Inferior parietal cortex (tissue), 1 donor: ENCODE data around the gene NEURL1B.

Experiments used
- DNase-seq: peaks from one replicate; pipeline ENCODE4 v3.0.0-alpha.2; 2016; ENCODE audit errors: extremely low spot score

The NEURL1B gene

DNA sequence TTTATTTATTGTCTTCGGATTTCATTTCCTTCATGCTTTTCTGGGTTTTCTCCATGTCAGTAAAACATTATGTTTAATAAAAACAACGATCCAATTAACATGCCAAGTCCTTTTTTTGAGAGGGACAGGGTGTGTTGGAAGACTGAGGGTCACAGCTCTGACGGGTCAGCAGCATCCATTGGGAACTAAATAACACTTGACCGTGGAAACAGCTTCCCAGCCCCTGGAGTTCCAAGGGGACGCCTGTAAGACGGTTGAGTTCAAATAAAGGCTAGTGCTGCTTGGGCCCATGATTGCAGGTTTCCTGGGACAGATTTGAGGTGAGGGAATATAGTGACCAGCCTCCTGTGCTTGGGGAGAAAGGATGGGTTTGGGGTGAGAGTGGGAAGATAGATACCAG is 30.4 kb upstream of the NEURL1B start:
- DNase-seq, result no peak

DNA sequence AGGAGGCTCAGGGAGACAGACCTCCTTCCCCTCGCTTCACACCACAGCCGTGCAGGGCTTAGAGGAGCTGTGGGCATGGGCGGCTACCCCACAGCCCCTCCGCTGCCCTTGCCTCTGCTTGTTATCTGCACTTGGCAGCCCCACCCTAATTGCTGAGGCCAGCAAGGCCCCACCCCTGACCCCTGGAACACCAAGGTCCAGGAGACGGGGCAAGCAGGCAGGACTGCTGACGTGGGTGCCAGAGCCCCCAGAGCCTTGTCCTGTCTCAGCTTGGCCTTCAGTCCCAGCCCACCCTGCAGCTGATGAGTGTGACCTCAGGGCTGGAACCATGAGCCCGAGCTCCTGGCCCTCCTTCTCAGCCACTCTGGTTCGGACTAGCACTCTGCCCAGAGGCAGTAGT is 29.1 kb upstream of the NEURL1B start:
- DNase-seq, result no peak

DNA sequence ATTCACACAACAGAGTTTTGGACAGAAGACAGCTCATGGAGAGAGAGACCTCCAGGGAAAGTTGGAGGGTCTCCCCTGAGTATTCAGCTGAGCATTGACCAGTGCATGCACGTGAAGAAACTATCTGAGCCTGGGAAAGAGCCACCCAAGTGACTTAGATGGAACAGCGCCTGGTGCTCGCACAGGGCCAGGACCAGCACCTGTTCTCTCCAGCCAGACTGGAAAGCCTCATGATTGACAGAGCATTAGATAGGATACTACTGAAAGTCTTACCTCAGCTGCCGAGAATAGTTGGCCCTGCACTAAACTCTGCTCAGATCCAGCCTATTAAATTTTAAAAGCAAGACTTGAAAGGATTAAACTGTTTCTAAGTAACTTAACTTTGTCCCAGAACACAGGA is 28.3 kb upstream of the NEURL1B start:
- DNase-seq, result no peak

DNA sequence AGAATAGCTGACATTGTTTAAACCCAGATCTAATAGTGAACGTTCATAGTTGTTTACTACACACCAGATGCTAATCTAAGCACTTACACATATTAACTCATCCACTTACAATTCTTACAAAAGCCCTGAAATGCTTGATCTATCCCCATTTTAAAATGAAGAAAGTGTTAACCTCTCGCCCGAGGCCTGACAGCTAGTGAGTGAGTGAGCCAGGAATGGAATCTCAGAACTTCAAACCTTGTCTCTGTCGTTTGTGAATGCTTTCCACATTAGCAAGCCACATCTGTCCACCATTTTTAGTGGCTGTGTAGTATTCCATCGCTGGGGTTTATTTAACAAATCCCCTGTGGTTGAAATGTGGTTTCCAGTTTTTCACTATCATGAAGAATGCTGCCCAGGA is 24.9 kb upstream of the NEURL1B start:
- no peak for DNase-seq

DNA sequence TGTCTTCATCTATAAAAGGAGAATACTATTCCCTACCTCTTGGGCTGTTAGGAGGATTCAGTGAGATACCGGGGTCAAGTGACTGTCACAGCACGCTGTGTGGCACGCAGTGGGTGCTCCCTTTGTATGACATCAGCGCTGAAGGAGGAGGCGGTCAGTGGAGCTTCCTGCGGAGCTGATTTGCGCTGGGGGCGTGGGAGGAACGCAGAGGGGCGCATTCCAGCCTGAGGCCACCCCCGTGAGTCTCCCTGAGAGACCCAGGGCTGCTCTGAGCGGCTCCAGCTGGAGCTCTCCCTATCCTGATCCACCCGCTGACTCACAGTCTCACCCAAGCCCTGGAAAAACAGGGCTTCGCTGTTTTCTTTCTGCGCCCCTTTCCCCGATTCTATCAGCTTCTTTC is 24.3 kb upstream of the NEURL1B start:
- no peak for DNase-seq

DNA sequence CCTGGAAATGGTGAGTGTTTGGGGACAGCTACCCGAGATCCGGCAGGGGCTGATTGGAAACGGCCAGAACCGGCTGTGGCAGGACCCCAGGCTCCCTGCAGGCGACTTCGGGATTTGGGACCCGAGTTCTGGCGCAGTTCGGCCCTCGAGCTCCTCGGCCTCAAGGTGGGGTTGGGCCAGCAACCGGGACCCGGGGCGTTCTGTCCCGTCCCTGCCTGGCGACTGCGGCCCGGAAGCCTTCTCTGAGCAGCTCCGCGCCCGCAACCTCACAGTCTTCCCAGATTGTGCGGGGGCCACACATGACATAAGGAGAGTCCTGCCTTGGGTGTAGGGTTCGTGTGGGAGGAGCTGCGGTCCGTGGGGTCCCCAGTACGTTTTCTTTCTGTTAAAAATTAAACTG is 23.2 kb upstream of the NEURL1B start:
- DNase-seq, result no peak

DNA sequence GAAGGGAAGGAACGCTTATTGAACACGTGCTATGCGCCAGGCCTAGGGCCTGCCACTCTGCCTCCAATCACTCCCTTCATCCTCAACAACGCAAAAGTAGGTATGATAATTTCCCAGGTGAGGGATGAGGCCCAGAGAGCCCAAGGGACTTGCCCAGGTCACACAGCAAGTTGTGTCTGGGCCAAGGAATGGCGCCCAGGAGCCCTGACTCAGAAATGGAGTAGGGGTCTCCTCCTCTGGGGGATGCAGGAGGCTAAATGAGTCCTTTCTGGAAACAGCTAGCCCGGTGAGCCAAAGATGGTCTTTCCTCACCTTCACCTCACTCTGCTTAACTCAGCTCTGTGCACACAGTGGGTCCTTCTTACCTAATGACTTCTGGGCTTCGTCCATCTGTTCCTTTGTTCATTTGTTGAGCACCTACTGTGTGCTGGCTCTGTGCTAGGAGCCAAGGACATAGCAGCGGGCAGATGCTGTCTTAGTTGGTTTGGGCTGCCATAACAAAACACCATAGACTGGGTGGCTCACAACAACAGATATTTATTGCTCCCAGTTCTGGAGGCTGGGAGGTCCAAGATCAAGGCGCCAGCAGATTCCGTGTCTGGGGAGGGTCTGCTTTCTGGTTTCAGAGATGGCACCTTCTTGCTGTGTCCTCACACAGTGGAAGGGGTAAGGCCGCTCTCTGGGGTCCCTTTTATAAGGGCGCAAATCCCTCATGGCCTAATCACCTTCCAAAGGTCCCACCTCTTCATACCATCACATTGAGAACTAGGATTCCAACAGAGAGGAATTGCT is 22.3 kb upstream of the NEURL1B start:
- DNase-seq, result no peak

DNA sequence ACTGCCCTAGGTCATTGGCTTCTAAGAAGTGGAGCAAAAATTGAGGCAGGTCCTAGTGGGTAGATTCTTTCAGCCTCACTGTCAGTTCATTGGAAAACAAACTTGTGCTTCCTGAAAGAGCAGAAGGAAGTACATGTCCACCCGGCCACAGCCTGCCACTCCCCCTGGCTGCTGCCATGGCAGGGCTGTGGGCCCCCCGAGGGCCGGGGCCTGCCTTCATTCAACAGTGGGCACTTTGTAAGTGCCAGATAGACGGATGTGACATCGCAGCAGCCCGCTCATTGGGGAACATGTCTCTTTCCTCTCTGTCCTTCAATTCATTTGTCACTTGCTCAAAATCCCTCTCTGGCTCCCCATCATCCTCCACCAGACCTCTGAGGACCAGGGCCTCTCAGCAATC is 20.6 kb upstream of the NEURL1B start:
- DNase-seq, result no peak

DNA sequence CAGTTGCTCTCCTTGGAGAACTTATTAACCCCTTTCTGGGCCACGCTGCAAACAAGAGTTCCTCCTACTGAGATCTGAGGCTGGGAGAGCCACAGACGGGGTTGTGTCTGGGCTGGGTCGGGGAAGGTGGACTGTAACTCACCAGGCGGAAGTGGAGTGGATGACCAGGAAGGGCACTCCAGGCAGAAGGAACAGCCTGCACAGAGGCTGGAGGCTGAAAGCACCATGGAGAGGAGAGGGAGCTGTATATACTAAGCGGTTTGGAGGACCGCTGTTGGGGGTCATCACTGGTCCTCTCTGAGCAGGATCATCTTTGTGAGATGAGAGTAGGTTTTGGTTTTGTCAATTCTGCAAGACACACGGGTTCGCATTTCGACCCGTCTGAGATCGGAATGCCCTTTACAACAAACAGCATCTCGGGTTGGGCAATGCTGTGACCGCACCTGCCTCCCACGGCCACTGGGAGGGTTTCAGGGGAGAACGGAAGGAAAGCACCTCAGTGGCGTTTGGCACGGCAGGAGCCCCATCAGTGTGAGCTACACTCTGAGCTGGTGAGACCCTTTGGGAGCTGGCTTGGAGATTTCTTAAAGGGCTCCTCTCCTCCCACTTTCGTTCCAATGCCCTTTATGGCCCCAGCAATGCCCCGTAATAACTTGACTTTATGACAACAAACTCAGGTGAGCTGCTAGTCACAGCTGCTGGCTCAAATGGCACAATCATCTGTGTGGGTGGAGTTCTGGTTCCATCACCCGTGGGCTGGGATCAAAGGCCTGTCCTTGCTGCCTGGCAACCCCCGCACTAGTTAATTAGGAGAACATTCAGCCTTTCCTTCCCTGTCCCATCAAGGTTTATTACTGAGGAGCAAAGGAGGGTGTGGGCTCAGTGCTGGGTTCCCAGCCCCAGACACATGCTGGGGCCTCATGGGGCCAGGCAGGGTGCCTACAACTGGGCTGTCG is 18.7 kb upstream of the NEURL1B start:
- no peak for DNase-seq

DNA sequence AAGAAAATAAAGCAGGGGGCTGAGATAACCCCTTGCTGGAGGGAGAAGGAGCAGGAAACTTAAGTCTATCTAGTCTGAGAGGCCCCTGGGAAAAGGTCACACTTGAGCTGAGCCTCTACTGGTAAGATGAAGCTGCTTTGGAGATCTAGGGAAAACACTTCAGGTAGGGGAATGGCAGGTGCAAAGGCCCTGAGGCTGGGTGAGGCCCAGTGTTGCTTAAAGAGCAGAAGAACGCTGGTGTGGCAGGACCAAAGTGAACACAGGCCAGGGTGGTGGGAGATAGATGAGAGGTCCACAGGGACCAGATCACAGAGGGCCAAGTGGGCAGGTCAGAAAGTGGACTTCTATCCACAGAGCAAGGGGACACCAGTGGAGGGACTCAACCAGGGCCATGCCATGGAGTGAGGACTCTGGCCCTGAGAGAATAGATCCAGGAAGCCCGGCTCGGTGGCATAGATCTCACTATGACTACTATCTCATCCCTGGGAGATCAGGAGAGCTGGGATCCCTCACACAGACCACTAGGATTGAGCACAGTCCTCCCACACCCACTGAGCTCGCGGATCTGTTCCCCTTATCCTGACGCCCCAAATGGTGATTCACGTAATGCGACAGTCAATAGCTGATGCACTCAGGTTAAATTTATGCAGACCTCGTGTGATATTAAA is 17.6 kb upstream of the NEURL1B start:
- no peak for DNase-seq

DNA sequence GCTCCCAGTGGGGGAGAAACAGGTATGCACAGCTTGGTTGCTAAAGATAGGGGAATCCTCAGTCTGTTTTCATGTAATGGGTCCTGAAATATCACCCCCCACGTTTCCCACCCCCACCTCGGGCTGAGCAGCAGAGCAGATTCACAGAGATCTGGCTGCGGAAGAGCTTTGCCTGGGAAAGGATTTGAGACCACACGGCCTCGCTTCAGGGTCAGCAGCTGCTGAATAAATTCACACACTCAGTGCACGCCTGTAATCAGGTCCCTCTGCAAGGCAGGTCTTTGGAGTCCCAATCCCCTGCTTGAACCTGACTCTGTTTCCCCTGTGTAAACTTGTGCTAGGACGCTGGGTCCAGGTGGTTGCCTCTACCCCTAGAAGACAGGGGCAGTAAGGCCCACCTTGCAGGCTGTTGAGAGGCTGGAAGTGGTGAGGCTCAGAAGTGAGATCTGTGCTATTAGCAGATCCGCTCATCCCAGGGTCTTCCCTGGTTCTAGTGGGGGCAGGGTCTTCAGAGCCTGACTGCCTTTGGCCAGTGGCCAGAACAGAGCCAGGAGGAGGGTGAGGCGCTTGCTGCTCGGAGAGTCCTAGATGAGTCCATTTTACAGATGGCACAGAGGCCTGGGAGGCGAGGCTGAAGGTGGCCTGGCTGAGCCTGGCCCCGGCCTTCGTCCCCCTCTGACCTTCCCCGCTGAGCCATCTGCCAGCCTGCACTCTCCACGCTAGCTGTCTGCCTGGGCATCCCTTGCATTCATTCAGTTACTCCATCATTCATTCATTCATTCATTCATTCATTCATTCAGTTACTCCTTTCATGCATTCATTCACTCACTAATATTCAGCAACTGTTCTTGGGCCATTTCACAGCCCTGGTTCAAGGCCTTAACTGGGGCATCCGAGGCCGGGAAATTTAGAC is 16.7 kb upstream of the NEURL1B start:
- no peak for DNase-seq

DNA sequence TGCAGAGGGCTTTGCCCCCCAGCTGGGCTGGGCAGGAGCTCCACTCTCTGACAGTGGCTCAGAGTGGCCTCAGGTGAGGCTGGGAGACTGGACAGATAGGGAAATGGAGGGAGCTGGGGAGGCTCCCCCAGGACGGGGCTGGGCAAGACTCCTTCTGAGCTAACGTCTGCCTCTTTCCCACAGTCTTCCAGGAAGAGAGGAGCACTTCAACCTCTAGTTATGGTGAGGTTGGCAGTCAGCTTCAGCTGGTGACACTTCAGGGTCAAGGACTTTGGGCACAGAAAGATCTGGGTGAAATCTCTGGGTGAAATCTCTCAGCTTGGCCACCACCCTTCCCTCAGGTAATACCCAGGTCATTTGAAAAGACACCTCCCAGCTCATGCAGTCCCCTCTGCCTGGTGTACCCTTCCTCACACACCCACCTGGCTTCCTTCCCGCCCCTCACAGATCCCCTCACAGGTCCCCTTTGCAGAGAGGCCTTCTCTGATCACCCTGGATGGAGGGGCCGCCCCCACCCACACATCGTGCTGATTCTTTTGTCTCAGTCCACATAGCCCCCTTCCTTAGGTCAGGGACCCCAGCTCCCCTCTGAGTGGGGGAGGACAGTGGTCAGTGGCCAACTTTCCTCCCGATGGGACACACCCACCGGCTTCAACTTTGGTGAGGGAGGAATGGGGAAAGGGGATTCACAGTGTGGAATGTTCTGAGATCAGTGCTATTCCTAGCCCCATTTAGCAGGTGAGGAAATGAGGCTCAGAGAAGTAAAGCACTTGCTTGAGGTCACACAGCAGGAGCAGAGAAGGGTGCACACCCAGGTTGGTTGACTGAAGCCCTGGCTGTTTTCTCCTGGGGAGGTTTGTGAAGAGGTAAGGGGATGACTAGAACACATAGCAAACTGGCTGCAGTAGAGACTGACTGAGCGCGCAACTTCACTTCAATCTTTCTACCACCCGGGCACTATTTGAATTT is 15.8 kb upstream of the NEURL1B start:
- no peak for DNase-seq

DNA sequence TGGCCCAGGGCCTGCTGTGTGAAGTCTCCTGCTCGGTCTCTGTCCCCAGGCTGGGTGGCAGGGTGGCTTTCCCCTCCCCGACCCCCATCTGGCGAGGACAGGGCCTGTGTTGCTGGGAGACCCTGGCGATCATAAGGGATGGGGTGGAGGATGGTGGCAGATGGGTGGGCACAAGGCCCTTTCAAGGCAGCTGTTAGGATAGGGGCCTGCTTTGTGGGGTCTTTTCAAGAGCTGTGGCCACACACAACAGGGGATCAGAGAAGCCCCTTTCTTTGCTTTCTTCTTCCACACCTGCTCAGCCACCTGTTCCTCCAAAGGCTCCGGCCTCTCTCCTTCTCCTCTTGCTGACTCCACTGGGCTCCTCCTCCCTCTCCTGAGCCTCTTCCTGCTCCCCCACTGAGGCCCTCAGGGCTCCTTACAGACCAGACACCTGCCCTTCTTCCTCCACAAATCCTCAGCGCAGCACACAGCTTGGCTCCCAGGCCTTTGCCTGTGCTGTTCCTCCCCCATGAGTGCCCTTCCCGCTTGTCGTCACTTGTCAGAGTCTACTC is 15.0 kb upstream of the NEURL1B start:
- DNase-seq, result no peak

DNA sequence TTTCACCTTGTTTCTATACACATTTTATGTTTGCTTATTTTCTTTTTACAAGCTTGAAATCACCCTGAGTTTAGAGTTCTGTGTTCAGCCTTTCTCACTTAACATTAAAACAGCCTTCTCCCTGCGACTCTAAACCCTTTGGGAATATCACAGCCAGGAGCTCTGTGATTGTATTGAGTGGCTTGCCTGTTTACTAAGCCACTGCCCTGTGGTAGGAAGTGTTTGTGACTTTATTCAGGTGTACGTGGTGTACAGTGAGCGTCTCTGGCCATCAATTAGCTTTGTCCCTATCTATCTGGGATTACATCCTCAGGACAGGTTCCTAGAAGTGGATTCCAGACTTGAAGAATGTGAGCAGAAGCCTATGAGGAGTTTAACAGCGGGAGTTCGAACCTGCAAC is 11.0 kb upstream of the NEURL1B start:
- DNase-seq, result no peak

DNA sequence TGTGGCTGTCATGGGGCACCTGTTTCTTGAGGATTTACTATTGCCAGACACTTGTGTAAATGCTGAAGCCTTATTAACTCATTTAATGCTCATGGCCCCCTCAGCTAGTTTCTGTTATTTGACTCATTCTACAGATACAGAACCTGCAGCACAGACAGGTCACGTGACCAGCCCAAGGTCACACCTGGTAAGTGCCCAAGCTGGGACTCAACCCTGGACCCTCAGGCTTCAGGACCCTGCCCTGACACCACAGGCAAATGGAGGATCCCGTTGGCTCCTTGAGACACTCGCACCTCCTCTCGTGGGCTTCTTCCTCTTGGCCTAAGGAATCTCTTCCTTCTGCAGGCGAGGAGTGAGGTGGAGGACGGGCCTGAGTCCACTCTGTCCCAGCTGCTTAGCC is 10.6 kb upstream of the NEURL1B start:
- DNase-seq, result no peak

DNA sequence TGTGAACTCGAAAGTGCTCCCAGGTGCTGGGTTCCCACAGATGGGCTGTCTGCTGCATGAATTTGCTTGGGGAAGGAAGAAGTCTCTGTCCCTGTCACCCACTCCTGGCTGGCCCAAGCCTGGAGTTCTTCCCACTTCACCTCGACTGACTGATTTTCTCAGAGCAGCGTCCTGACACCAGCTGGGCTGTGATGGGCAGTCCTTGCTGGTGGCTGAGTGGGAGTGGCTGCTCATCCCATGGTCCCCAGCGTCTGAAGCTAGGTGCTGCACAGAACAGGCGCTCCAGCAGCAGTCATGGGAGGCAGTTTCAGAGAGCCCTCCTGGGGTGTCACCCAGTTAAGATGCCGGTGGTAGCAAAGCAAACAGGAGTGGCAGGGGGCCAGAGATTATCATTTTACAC is 10.1 kb upstream of the NEURL1B start:
- DNase-seq, result no peak

DNA sequence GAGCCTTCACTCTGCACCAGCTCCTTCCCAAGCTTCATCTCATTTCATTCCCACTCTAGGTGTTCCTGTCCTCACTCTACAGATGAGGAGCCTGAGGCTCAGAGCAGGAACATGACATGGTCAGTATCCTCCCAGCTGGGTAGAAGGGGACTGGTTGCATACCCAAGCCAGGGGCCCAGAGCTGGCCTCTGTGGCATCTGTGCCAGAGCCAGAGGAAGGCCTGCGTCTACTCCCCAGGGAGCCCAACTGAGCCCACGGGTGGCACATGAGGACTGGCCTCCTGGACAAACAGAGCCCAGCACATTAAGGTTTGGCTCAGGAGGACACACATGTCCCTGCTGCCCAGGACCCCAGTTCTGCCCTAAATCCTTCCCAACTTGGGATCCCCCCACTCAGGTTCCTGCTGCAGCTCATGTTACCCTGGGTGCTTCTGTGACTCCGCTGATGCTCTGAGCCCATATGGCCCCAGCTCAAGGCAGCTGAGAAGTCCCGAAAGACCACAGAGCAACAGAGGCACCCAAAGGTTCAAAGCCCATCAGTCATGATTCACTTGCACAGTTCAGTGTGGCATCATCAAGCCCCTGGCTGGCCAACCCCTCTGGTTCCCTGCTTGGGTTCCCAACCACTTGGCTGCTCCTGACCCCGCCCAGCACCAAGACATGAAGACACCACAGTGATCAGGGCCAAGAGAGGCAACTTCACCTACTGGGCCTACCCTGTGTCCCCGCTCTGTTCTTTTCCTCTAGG is 8.5 kb upstream of the NEURL1B start:
- DNase-seq, result no peak

DNA sequence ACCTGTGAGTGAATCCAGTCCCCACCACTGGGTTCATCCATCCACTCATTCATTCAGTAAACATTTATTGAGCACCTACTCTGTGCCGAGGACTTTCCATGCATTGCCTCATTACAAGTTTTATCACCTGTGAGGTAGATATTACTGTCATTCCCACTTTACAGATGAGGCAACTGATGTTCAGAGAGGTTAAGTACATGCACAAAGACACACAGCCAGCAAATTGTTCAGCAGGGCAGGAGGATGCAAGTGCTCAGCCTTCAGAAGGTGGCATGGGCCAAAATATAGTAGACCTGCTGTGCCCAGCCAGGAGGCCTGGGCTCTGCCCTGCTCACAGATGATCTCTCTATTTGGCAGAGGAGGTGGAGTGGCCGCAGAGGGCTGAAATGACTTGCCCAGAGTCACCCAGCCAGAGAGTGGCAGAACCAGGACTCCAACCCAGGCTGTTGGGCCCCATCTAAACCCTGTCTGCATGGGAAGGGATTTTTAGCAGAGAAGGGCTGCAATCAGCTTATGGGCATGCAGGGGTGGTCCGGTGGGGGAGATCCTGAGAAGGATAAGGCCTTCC is 7.6 kb upstream of the NEURL1B start:
- DNase-seq, result no peak
